GM19467 (cell line): ENCODE measurements around the gene EPHB2.

Experiments used
- ATAC-seq: cut with Tn5 transposase; IDR thresholded peaks from one replicate; pipeline ENCODE4 v1.9.1; 2021; ENCODE audit warnings: mild to moderate bottlenecking, moderate library complexity; ENCODE audit not compliant: unreplicated experiment

Gene EPHB2

GRCh38 chr1:22749919-22750684 is 39.5 kb downstream of the EPHB2 start:
- ATAC-seq = no peak

GRCh38 chr1:22750685-22751051 is 40.0 kb downstream of the EPHB2 start:
- no peak for ATAC-seq

- ATAC-seq = no peak
Measured at GRCh38 chr1:22751124-22751531, 40.5 kb downstream of the EPHB2 start.

GRCh38 chr1:22752339-22752738 is 41.7 kb downstream of the EPHB2 start:
- no peak for ATAC-seq

GRCh38 chr1:22753481-22753971 is 42.9 kb downstream of the EPHB2 start:
- no peak for ATAC-seq

GRCh38 chr1:22754106-22754768 is 43.6 kb downstream of the EPHB2 start:
- no peak for ATAC-seq

GRCh38 chr1:22754824-22755223 is 44.2 kb downstream of the EPHB2 start:
- ATAC-seq = no peak

GRCh38 chr1:22755641-22756040 is 45.0 kb downstream of the EPHB2 start:
- no peak for ATAC-seq

GRCh38 chr1:22756125-22756735 is 45.6 kb downstream of the EPHB2 start:
- no peak for ATAC-seq

GRCh38 chr1:22760455-22760854 is 49.8 kb downstream of the EPHB2 start:
- no peak for ATAC-seq

GRCh38 chr1:22761101-22761500 is 50.5 kb downstream of the EPHB2 start:
- no peak for ATAC-seq

- no peak for ATAC-seq
Measured at GRCh38 chr1:22761821-22762220, 51.2 kb downstream of the EPHB2 start.

GRCh38 chr1:22763487-22764200 is 53.0 kb downstream of the EPHB2 start:
- no peak for ATAC-seq

GRCh38 chr1:22767852-22768251 is 57.2 kb downstream of the EPHB2 start:
- ATAC-seq = no peak

- ATAC-seq = no peak
Measured at GRCh38 chr1:22769932-22770331, 59.3 kb downstream of the EPHB2 start.

GRCh38 chr1:22772014-22772413 is 61.4 kb downstream of the EPHB2 start:
- ATAC-seq = no peak

- ATAC-seq = no peak
Measured at GRCh38 chr1:22773981-22774832, 63.6 kb downstream of the EPHB2 start.

GRCh38 chr1:22774833-22775182 is 64.2 kb downstream of the EPHB2 start:
- no peak for ATAC-seq

GRCh38 chr1:22775478-22775877 is 64.8 kb downstream of the EPHB2 start:
- no peak for ATAC-seq

GRCh38 chr1:22776035-22776613 is 65.5 kb downstream of the EPHB2 start:
- ATAC-seq = no peak
